Epidermal melanocyte (primary cell): ENCODE data around the gene AHNAK.

Experiments used
- DNase-seq: peaks from one replicate; pipeline ENCODE4 v3.0.0; 2011; ENCODE audit warnings: low spot score; ENCODE audit not compliant: insufficient read length

The AHNAK gene

DNA sequence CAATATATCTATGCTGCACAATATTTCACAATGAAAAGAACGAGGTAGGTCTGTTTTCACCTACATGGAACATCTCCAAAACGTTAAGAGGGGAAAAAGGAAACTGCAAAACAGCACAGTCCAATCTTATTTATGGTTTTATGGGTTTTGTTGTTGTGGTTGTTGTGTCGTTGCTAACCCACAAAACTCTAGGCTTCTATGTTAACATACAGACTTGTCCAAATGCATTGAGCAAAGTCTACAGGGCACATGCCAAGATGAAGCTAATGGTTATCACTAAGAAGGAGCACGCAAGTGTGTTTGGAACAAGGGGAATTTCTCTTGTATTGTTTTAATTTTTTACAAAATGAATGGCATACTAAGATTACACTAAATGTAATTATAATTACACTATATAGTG lies 48.6 kb downstream of the AHNAK start:
- no peak for DNase-seq

- DNase-seq: no peak
Measured at GRCh38 chr11:62497132-62497801, 49.3 kb downstream of the AHNAK start.

DNA sequence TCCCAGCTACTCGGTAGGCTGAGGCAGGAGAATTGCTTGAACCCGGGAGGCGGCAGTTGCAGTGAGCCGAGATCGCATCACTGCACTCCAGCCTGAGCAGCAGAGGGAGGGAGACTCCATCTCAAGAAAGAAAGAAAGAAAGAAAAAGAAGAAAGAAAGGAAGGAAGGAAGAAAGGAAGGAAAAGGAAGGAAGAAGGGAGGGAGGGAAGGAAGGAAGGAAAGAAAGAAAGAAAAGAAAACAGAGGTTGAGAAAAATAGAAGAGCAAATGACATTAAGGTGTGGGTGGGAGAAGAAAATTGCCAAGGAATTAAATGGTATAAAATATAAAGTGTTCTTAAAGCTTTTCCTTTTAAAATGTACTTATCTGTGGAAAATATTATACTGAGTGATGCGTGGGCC lies 49.9 kb downstream of the AHNAK start:
- no peak for DNase-seq

DNA sequence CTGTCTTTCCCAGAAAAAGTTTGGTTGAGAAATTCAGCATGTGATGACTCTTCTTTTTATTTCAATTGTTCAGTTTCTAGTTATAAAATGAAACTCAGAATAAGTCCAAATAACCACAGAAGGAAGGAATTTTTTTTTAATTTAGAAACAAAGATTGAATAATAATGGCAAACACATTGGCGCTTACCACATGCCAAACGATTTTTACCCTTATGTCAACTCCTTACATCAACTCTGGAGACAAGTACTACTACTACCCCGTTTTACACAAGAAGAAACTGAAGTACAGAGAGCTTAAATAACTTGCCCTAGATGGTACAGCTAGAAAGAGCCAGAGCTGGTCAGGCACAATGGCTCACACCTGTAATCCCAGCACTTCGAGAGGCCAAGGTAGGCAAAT lies 52.4 kb downstream of the AHNAK start:
- no peak for DNase-seq

GRCh38 chr11:62493801-62494200 lies 52.8 kb downstream of the AHNAK start:
- no peak for DNase-seq

DNA sequence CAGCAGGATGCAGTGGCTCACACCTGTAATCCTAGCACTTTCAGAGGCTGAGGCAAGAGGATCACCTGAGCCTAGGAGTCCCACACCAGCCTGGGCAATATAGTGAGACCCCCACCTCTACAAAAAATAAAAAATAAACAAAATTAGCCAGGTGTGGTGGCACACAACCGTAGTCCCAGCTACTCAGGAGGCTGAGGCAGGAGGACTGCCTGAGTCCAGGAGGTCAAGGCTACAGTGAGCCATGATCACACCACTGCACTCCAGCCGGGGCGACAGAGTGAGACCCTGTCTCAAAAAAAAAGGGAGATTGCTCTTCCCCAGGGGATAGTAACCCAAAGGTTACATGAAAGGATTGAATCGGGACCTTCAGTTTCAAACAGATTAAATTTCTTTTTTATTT lies 54.0 kb downstream of the AHNAK start:
- DNase-seq: no peak

GRCh38 chr11:62491571-62492329 lies 54.9 kb downstream of the AHNAK start:
- no peak for DNase-seq

GRCh38 chr11:62489204-62489603 lies 57.4 kb downstream of the AHNAK start:
- DNase-seq: no peak

GRCh38 chr11:62487738-62488551 lies 58.7 kb downstream of the AHNAK start:
- no peak for DNase-seq

- no peak for DNase-seq
Measured at GRCh38 chr11:62487136-62487535, 59.5 kb downstream of the AHNAK start.

GRCh38 chr11:62484352-62484751 lies 62.3 kb downstream of the AHNAK start:
- no peak for DNase-seq

- DNase-seq: no peak
Measured at GRCh38 chr11:62482753-62483152, 63.9 kb downstream of the AHNAK start.

DNA sequence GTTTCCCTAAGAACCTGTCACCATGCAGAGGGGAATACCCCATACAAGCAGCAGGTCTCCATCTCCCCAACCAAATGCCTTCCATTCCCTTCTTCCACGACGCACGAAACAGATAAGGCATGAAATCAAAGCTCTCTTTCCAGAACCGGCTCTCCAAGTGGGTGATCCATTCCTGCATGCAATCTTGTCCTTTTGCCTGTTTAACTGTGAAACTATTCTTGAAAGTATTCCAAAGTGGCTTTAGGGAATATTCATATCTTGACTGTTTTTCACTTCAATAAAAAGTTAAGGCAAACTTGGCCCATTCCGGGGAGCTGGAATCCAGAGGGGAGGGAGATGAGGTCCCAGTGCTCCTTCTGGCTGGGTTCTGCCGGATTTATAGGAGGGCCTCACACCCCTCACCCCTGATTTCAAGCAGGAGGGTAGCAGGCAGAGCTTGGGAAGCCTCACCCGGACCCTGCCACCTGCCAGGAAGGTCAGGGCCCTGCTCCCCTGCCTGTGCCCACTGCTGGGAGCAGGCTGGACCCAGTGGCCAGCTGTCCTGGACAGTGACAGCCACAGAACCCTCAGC lies 66.9 kb downstream of the AHNAK start:
- no peak for DNase-seq

DNA sequence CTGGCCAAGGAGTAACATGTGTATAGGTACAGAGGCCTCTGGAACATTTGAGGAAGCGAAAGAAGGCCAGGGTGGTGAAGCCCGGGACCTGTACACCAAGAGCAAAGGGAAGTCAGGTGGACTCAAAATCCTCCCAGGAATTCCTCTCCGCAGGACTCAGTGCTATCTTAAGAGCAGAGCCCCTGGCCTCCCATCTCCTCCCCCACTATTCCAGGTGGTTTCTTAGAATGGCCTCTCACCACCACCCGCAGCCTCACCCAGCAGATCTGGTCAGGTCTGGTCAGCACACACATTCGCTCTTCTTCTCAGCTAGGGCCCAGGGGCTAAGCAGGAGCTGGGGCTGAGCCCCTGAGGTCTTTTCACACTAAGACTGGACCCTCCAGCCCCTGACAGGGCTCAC lies 68.7 kb downstream of the AHNAK start:
- no peak for DNase-seq

GRCh38 chr11:62472063-62472884 lies 74.3 kb downstream of the AHNAK start:
- no peak for DNase-seq

DNA sequence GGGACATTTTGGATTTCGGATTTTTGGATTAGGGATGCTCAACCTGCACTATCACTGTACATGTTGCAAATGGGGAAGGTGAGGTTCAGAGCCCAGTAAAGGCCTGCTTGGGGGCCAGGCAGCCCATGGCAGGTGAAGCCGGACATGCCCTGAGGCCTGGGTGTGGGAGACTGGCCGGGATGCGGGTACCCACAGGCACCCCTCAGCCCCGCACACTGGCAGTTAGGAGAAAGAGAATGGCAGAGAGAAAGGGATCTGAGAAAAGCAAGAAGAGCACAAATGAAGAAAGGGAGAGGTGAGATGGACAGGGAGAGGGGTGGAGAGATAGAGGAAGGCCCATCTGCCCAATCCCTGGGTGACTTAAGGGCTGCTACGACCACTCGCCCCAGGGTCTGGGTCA lies 75.0 kb downstream of the AHNAK start:
- DNase-seq: no peak

GRCh38 chr11:62468577-62468976 lies 78.0 kb downstream of the AHNAK start:
- DNase-seq: no peak

DNA sequence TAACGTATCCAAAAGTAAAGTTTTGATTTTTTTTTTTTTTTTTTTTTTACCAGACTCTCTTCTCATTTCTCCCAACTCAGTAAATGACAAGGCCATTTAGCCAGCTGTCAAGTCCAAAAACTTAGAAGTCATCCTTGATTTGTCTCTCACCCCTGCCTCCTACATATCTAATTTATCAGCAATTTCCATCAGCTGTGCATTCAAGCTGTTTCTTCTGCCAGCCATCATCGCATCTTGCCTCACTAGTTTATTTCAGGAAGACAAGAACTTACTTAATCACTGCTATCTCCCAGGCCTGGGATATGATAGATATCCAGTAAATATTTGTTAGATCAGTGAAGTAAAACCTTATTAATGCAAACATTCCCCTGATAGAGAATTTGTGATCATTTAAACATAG lies 80.2 kb downstream of the AHNAK start:
- DNase-seq: no peak

DNA sequence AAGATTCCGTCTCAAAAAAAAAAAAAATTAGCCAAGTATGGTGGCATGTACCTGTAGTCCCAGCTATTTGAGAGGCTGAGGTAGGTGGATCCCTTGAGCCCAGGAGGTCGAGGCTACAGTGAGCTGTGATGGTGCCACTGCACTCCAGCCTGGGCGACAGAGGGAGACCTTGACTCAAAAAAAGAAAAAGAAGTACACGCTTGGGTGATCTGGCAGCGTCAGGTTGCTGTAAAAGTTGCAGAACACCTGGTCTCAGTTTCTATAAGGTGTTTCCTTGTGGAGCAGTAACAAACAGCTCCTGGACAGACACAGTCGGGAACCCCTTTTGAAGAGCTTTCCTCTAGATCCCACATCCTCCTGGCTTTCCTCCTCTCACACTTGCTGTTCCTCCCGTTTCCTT lies 82.0 kb downstream of the AHNAK start:
- no peak for DNase-seq

GRCh38 chr11:62463121-62463542 lies 83.5 kb downstream of the AHNAK start:
- DNase-seq: no peak

DNA sequence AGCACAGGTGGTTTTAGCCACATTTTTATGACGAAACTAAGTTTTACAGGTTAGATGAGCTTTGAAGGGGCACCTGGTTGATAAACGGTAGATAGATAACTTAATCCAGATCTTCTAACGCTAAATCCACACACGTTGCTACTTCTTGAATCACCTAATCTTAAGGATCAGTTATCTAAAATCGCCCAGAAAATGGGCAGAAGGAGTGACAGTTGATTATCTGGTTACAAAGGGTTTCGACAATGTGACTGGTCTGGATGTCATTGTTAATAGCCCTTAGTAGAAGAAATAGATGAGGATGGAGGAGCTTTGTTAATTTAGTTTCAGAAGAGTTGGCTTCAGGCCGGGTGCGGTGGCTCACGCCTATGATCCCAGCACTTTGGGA lies 84.1 kb downstream of the AHNAK start:
- no peak for DNase-seq
